ENCODE results near the gene PHACTR4.
"Not testable (repeated sequence)": the region's sequence is repeated elsewhere in the genome, so short reads cannot be mapped to it uniquely, and the experiment has no call there.

PHACTR4 gene

DNA sequence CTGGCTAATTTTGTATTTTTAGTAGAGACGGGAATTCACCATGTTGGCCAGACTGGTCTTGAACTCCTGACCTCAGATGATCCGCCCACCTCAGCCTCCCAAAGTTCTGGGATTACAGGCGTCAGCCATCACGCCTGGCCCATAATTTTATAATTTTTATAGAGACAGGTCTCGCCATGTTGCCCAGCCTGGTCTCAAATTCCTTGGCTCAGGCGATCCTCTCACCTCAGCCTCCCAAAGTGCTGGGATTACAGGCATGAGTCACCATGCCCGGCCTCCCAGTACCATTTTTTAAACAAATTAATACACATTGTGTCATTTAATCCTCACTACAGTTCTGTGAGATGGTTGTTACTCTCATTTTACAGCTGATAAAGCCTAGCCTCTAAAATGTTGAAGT, 3.9 kb downstream of the PHACTR4 start:
- DNase-seq: not testable (repeated sequence)

DNA sequence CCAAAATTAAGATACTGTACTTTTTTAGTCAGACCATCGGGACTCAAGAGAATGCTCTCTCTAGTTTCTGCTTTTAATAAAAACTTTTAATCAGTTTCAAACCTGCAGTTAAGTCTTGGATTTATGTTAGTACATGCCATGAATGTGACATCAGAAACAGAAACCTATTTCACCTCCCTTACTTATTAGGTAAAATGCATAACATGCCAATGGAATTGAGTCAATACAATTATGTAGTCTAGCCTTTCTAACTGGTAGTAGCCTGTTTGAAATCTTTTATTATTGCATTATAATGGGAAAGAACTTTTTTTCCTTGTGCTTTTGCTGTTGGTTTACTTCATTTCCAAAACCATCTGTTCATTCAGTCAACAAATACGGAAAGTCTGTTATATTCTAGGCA, 4.8 kb downstream of the PHACTR4 start:
- DNase-seq: no peak

DNA sequence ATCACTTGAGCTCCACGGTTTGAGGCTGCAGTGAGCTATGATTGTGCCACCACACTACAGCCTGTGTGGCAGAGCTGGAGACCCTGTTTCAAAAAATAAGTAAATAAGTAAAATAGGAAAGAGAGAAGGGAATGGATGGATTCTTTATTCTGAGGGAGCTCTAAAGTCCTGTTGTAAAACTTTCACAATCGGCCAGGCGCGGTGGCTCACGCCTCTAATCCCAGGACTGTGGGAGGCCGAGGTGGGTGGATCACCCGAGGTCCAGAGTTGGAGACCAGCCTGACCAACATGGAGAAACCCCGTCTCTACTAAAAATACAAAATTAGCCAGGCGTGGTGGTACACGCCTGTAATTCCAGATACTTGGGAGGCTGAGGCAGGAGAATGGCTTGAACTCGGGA, 6.1 kb downstream of the PHACTR4 start:
- not testable (repeated sequence) for DNase-seq

DNA sequence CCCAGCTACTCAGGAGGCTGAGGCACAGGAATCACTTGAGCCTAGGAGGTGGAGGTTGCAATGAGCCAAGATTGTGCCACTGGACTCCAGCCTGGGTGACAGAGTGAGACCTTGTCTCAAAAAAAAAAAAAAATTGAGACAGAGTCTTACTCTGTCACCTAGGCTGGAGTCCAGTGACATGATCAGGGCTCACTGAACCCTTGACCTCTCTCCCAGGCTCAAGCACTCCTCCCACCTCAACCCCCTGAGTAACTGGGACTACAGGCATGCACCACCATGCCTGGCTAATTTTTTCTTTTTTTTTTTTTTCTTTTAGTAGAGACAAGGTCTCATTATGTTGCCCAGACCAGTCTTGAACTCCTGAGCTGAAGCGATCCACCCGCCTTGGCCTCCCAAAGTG, 6.7 kb downstream of the PHACTR4 start:
- not testable (repeated sequence) for DNase-seq

DNA sequence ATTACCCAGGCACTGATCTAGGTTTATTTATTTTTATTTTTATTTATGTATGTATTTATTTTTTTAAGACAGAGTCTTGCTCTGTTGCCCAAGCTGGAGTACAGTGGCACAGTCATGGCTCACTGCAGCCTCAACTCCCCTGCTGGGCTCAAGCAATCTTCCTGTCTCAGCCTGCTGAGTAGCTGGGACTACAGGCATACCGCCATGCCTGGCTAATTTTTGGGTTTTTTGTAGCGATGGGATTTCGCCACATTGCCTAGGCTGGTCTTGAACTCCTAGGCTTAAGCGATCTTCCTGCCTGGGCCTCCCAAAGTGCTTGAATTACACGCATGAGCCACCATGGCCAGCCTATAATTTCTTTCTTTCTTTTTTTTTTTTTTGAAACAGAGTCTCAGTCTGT, 9.4 kb downstream of the PHACTR4 start:
- no peak for DNase-seq

DNA sequence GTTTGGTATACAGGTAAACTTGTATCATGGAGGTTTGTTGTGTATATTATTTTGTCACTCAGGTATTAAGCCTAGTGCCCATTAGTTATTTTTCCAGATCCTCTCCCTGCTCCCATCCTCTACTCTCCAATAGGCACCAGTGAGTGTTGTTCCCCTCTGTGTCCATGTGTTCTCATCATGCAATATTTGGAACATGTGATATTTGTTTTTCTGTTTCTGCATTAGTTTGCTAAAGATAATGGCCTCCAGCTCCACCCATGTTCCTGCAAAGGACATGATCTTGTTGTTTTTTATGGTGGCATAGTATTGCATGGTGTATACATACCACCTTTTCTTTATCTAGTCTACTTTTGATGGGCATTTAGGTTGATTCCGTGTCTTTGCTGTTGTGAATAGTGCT, 10.9 kb downstream of the PHACTR4 start:
- no peak for DNase-seq

DNA sequence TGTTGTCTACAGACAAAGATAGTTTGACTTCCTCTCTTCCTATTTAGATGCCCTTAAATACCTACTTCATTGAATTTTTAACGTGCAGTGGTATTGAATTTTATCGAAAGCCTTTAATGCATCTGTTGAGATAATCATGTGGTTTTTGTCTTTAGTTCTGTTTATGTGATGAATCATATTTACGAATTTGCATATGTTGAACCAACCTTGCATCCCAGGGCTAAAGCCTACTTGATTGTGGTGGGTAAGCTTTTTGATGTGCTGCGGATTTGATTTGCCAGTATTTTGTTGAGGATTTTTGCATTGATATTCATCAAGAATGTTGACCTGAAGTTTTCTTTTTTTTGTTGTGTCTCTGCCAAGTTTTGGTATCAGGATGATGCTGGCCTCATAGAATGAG, 14.2 kb downstream of the PHACTR4 start:
- DNase-seq: not testable (repeated sequence)

DNA sequence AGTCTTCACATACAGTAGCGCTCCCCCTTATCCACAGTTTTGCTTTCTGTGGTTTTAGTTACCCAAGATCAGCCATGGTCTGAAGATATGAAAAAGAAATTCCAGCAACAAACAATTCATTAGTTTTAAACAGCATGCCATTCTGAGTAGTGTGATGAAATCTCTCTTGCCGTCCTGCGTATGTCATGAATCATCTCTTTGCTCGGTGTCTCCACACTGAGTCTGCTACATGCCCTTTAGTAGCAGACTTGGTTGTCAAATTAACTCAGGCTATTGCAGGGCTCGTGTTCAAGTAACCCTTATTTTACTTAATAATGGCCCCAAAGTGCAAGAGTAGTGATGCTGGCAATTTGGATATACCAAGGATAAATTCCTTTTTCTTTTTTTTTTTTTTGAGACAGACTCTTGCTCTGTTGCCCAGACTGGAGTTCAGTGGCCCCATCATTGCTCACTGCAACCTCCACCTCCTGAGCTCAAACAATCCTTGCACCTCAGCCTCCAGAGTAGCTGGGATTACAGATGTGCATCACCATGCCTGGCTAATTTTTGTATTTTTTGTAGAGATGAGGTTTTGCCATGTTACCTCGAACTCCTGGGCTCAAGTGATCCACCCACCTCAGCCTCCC, 22.6 kb downstream of the PHACTR4 start:
- DNase-seq: no peak

DNA sequence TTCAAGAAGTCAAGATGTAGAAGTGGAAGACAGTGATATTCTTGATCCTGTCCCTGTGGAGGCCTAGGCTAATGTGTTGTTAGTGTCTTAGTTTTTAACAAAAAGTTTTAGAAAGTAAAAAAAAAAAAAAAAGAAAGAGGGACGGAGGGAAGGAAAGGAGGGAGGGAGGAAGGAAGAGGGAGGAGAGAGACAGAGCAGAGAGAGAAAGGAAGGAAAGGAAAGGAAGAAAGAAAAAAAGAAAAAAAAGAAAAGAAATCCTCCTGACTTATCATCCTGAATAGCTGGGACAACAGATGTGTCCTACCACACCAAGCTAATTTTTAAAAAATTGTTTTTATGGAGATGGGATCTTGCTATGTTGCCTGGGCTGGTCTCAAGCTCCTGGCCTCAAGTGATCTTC, 24.6 kb downstream of the PHACTR4 start:
- no peak for DNase-seq

DNA sequence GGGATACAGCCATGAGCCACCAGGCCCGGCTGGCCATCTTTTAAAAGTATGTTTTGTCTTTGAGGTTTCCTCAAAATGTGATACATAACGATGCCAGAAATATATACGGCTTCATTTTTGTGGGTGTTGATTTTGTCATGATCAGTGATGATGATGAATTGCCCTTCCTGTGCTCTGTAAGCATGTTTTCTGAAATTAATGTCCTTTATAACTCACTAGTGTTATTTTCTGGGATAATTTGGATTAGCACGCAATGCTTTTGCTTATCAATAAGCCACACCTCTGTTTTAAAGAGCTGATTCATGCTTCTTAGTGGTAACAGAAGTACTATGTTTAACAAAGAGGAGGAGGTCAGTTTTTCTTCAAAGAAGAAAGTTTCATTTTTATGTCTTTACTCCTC, 25.6 kb downstream of the PHACTR4 start:
- DNase-seq: no peak

DNA sequence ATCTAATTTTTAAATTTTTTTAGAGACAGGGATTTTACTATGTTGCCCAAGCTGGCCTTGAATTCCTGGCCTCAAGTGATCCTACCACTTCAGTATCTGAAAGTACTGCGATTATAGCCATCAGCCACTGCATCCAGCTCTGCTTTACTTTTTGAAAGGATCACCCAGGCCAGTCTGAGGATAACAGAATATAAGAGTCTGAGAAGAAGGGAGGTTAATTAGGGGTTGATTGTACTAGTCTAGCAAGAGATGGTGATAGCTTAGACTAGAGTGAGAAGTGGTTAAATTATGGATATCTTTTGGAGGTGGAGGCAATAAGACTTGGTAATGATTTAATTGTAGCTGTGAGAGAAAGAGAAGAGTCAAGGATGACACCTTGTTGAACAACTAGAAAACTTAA, 32.2 kb downstream of the PHACTR4 start:
- no peak for DNase-seq

DNA sequence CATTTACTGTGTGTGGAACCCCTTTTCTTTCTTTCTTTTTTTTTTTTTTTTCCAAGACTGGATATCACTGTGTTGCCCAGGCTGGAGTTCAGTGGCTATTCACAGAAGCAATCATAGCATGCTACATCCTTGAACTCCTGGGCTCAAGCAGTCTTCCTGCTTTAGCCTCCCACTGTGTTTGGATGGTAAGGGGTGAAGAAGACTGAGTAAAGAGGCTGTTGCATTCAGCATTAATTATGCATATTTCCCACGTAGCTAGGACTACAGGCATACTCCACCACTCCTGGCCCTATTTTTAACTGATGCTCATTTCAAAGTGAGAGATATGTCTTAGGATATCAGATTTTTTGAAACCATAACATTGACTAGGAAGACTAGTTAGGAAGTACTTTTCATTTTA, 39.5 kb downstream of the PHACTR4 start:
- no peak for DNase-seq

DNA sequence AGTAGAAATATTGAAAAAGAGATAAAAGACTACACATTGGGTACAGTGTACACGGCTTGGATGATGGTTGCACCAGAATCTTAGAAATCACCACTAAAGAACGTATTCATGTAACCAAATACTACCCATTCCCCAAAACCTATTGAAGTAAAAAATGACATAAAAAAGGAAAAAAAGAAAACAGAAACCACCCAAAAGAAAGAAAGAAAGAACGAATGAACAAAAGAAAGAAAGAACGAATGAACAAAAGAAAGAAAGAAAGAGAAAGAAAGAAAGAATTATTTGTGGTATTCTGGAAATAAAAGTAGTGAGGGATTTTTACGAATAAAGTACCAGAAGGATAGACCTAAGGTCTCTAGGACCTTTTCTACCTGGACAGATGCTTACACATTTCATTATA, 42.1 kb downstream of the PHACTR4 start:
- no peak for DNase-seq

DNA sequence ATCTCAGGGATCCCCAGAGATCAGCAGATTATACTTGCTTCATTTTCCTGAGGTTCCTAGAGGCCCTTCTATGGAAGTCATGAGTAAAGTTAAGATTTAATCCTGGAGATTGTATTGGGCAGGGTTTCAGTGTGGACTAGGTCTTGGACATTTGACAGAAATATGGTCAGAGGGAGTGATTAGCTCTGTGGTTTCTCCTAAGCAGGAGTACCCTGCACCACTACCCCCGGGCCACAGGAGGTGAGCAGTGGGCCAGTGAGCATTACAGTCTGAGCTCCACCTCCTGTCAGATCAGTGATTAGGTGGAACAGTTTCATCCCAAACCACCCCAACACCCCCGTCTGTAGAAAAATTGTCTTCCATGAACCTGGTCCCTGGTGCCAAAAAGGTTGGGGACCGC, 43.2 kb downstream of the PHACTR4 start:
- no peak for DNase-seq

DNA sequence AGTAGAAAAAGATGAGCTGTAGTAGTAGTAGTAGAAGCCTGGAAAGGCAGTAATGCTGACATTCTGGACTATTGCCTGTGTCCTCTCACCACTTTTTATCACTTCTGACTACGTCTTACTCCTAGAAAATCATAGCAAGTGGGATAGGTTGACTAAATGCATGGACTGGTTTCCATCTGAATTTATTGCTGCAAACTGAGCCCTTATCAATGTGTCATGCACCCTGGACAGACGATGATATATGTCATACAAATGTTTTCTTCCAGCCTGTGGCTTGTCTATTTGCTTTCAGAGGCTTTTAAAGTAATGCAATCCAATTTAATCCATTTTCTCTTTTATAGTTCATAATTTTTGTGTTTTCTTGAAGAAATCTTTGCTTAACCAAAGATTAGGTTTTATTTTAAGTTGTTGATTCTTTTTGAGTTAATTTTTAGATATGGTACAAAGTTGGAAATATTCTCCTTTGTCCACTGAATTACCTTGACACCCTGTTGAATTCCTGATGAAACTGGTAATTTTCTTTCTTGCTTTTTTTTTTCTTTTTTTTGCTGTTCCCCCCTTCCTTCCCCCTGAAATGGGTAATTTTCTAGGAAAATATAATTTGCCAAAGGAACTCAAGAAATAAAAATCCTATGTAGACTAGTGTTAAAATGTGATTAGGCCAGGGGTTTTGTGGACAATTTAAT, 47.1 kb downstream of the PHACTR4 start:
- DNase-seq: no peak

DNA sequence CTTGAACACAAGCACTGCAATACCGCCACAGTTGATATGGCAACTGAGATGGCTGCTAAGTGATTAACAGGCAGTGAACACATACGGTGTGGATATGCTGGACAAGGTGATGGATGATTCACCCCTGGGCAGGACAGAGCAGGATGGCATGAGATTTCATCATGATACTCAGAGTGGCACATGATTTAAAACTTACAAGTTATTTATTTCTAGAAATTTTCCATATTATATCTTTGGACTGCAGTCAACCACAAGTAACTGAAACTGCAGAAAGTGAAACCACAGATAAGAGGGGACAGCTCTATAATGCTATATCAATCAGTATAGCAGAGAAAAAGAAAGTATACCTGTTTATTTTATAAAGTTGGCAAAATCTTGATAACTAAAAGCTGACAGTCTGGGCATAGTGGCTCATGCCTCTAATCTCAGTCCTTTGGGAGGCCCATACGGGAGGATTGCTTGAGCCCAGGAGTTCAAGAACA, 47.9 kb downstream of the PHACTR4 start:
- no peak for DNase-seq

DNA sequence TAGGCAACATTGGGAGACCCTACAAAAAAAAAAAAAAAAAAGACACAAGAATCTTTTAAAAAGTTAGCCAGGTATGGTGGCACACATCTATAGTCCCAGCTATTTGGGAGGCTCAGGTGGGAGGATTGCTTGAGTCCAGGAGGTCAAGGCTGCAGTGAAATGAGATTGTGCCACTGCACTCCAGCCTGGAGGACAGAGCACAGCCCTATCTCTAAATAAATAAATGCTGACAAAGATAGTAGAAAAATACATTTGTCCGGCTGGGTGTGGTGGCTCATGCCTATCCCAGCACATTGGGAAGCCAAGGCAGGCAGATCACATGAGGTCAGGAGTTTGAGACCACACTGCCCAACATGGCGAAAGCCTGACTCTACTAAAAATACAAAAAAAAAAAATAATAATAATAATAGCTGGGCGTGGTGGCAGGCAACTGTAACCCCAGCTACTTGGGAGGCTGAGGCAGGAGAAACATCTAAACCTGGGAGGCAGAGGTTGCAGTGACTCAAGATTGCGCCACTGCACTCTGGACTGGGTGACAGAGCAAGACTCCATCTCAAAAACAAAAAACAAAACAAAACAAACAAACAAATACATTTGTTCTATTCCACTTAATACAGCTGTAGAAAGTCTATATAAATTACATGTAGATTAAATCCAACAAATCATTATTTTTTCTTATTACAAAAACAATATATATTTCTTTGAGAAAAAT, 48.5 kb downstream of the PHACTR4 start:
- no peak for DNase-seq

DNA sequence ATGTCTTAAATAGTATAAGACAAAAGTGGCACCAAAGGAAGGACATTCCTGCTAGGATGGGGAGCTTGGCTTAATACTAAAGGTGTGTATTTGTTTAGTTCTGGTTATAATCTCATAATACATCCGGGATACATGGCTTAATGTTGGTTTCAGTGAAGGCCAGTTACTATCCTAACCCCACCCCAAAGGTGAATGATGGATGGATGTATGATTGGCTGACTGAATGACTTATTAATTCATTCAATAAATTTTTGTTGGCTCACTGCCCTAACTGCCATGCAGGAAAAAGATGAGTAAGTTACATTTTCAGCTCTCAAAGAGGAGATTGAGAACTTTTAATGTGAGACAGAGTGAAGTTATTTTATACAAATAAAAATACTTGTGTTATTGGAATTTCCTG, 52.2 kb downstream of the PHACTR4 start:
- DNase-seq: no peak

DNA sequence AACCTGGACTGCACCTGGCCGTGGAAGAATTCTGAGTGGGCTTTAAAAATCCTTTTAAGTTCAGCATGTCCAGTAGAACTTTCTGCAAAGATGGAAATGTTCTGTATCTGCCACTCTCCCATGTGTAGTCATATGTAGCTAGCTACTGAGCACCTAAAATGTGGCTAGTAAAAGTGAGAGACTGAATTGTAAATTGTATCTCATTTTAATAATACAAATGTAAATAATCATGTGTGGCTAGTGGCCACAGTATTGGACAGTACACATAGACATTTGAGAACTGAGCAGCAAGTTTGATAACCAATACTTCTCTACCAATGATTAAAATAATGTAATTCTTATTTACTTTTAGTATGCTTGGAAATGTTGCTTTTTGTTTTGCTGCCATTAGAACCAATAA, 57.3 kb downstream of the PHACTR4 start:
- no peak for DNase-seq

DNA sequence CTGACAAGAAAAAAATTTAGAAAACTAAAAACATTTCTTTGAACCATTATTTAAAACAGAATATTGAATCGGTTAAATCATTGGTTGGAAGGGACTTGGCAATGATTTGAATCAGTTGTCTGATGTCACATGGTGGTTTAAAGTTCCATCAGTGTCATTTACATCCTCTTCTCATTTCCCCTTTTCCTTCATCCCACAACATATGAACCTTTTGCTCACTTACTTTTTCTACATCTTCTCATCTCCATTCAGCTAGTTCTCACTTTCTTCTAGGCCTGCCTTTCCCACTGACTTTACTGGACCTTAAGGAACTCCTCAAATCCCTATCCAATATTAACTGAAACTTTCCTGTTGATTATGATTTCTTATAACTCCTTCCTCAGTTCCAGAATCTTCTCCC, 58.5 kb downstream of the PHACTR4 start:
- no peak for DNase-seq

DNA sequence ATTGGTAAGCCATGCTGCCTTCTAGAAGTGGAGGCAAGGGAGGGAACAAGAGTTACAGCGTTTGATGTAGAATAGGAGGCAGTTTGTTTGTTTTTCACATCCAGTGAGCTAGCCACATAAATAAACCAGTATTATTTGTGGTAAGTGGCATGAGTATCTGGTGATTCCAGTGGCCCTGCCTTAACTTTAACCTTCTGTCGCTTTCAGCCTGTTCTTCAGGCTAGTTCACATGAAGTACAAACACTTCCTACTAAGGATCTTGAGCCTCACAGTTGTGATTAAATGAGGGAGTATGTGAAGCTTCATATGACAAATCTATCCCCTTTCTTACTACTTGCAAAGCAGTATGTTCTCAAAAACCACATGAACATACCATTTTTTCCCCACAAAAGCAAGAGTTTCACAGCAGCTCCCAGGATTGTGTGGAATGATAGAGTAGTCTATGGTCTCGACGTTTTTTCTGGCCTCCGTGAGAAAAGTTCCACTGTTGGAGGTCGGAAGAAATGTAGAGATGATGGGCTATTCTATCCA, 59.5 kb downstream of the PHACTR4 start:
- DNase-seq: no peak

DNA sequence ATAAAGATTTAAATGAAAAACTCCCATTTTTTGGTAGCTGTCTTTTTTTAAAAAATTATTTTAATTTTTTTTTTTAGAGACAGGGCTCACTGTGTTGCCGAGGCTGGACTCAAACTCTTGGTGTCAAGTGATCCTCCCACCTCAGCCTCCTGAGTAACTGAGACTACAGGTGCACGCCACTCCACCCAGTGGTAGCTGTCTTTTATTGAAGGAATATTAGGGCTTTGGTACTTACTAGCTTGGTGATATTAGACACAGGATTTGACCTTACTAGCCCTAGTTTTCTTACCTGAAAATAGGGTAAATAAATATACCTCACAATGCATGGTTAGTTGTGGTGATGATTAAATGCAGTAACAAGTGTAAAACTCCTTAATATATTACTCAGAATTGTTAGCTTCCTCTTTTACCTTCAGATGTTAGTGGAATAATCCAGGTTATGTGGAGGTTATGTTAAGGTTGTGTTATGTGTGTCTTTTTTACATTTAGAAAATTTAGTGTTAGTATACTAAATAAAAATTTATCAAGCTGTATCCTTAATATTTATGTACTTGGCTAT, 66.8 kb downstream of the PHACTR4 start:
- no peak for DNase-seq

DNA sequence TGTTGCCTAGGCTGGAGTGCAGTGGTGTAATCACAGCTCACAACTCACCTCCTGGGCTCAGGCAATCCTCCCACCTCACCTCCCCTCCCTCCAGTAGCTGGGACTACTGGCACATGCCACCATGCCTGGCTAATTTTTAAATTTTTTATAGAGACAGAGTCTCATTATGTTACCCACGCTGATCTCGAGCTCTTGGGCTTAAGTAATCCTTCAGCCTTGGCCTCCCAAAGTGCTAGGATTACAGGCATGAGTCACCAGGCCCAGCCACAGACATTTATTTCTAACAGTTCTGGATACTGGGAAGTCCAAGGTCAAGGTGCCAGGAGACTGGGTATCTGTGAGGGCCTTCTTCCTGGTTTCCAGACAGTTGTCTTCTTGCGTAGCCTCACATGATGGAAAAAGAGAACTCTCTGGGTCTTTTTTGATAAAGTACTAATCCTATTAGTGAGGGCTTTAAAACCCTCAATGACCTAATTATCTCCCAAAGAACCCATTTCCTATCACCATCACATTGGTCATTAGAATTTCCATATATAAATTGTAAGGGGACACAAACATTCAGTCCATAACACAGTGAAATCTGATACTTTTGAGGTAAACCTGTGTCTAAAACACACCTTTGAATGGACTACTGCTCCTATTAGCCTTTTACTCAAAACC, 67.9 kb downstream of the PHACTR4 start:
- DNase-seq: no peak
